ENCODE measurements around the gene RAD17. TPM values are rescaled to one million over a fixed set of nuclear protein-coding genes. Genes with fewer than 3 reads are reported as not detected.

RAD17 gene
- total and polyA plus RNA-seq, 12 donors, result 9.0 to 23.5 (median 19.2) TPM

- intact Hi-C loops (cut with DNase I), result no loop called here
- H3K4me1 ChIP-seq, result peaks cover 0 to 11% (median 0%) of the 10 kb centered on the region in 9 donors
- no peaks in the 10 kb centered on the region for H3K9me3 ChIP-seq
- no peak overlapping the region for H3K27ac ChIP-seq
- H3K36me3 ChIP-seq, result peaks cover 0 to 37% (median 8%) of the 10 kb centered on the region in 9 donors
- ATAC-seq, result no peak
- peaks cover 0 to 12% (median 0%) of the 10 kb centered on the region in 7 donors for H3K27me3 ChIP-seq
- DNase-seq, result no peak
- WGBS, 2 donors, result 93 to 95% methylated on average over 6 of the region's 6 CpGs
- TF ChIP-seq CTCF (IDR thresholded peaks at IDR 0.05), result no peak
- no peak overlapping the region for H3K4me3 ChIP-seq
Observed at GRCh38 chr5:69416180-69416579, 46.6 kb downstream of the RAD17 start.

- no peaks in the 10 kb centered on the region for H3K9me3 ChIP-seq
- ATAC-seq (no peak), DNase-seq (no peak)
- H3K36me3 ChIP-seq, result peaks cover 0 to 32% (median 5%) of the 10 kb centered on the region in 9 donors
- intact Hi-C loops (cut with DNase I), result no loop called here
- H3K4me1 ChIP-seq, result peaks cover 0 to 11% (median 0%) of the 10 kb centered on the region in 9 donors
- TF ChIP-seq CTCF (IDR thresholded peaks at IDR 0.05), result no peak
- no peak overlapping the region for H3K4me3 ChIP-seq
- peaks cover 0 to 12% (median 0%) of the 10 kb centered on the region in 7 donors for H3K27me3 ChIP-seq
- H3K27ac ChIP-seq, result no peak overlapping the region
Observed at GRCh38 chr5:69416699-69417098, 47.1 kb downstream of the RAD17 start.

GRCh38 chr5:69418554-69418953 is 48.9 kb downstream of the RAD17 start:
- peaks cover 0 to 11% (median 0%) of the 10 kb centered on the region in 9 donors for H3K4me1 ChIP-seq
- ATAC-seq (no peak), DNase-seq (no peak)
- H3K27me3 ChIP-seq, result peaks cover 0 to 12% (median 0%) of the 10 kb centered on the region in 7 donors
- no peak for TF ChIP-seq CTCF (IDR thresholded peaks at IDR 0.05)
- intact Hi-C loops (cut with DNase I), result no loop called here
- H3K4me3 ChIP-seq, result no peak overlapping the region
- H3K9me3 ChIP-seq, result no peaks in the 10 kb centered on the region
- 94 to 98% methylated on average over 3 of the region's 3 CpGs for WGBS, 2 donors
- no peak overlapping the region for H3K27ac ChIP-seq
- H3K36me3 ChIP-seq, result peaks cover 0 to 16% (median 5%) of the 10 kb centered on the region in 9 donors

GRCh38 chr5:69431424-69432303 is 62.0 kb downstream of the RAD17 start:
- Histone ChIP-seq H3K36me3 (no peaks in the 10 kb centered on the region), H3K9me3 (no peaks in the 10 kb centered on the region), H3K4me3 (no peak overlapping the region), H3K4me1 (no peaks in the 10 kb centered on the region), H3K27ac (no peak overlapping the region), H3K27me3 (no peaks in the 10 kb centered on the region)
- ATAC-seq, result no peak
- no peak for DNase-seq
- intact Hi-C loops (cut with DNase I), result no loop called here
- 88 to 89% methylated on average over 11 of the region's 11 CpGs for WGBS, 2 donors
- TF ChIP-seq CTCF (IDR thresholded peaks at IDR 0.05), result no peak

All from heart right ventricle (tissue), 16 donors.